Activated CD4-positive, alpha-beta T cell treated with anti-CD3 and anti-CD28 coated beads, Interleukin-2, amount 10 ng/mL, durations not matched to agents 7 days and 5 days (primary cell): Measurements from ENCODE around the gene FIGNL1. TPM values are rescaled to one million over a fixed set of nuclear protein-coding genes. Genes with fewer than 3 reads are reported as not detected.
A peak's percentile ranks its signal among the peaks of the same experiment; 100 is the strongest.

ENCODE experiments used
- CTCF ChIA-PET: fragments of 350-600 bp; sonication (Branson Sonifier 250); formaldehyde crosslinking; loops from one replicate; lab custom pipeline; 2021; ENCODE audit warnings: antibody characterized with exemption; lab: Charles Lee
- POLR2A ChIA-PET: fragments of 350-600 bp; sonication (Branson Sonifier 250); formaldehyde crosslinking; loops from one replicate; lab custom pipeline; 2021; ENCODE audit warnings: antibody characterized with exemption; lab: Charles Lee
- DNase-seq: peaks from one replicate; pipeline ENCODE4 v3.0.0-alpha.2; 2020
- H3K27ac Mint-ChIP-seq: one replicate; pipeline ENCODE4 v1.8.0; 2021; ENCODE audit warnings: mild to moderate bottlenecking, moderate library complexity, mixed read lengths
- H3K27me3 Mint-ChIP-seq: one replicate; pipeline ENCODE4 v1.8.0; 2021; ENCODE audit warnings: mixed read lengths
- H3K36me3 Mint-ChIP-seq: one replicate; pipeline ENCODE4 v1.8.0; 2021; ENCODE audit warnings: low read depth, mixed read lengths
- H3K4me1 Mint-ChIP-seq: one replicate; pipeline ENCODE4 v1.8.0; 2021; ENCODE audit warnings: mixed read lengths
- H3K4me3 Mint-ChIP-seq: one replicate; pipeline ENCODE4 v1.8.0; 2021; ENCODE audit warnings: mild to moderate bottlenecking, moderate library complexity, mixed read lengths
- H3K9me3 Mint-ChIP-seq: one replicate; pipeline ENCODE4 v1.8.0; 2021; ENCODE audit warnings: mixed read lengths
- total RNA-seq, 2 experiments: library from RNA; stranded (reverse); gene quantifications; one replicate each; pipeline ENCODE4 v1.2.3, GENCODE V29; 2021

Gene FIGNL1
- total RNA-seq, 2 experiments from 2014 or later, result 34.8 to 37.4 TPM

- ChIA-PET CTCF (interaction anchor here (0.7 to 2.5 kb wide), 23 partner anchors 9 to 742 kb away, joined by 3 to 16 read pairs (median 5); partner anchors contain the start of genes FIGNL1 and ZPBP), POLR2A (no interaction called here)
- H3K9me3 Mint-ChIP-seq, result no peaks in the 10 kb centered on the region
- H3K4me1 Mint-ChIP-seq, result peaks cover 30% of the 10 kb centered on the region
- no peak for DNase-seq
- H3K36me3 Mint-ChIP-seq, result no peaks in the 10 kb centered on the region
- H3K27me3 Mint-ChIP-seq, result no peaks in the 10 kb centered on the region
- H3K27ac Mint-ChIP-seq, result no peak overlapping the region
- no peak overlapping the region for H3K4me3 Mint-ChIP-seq
Measured at GRCh38 chr7:50418526-50419290, 31.4 kb downstream of the FIGNL1 start.

- no peak overlapping the region for H3K27ac Mint-ChIP-seq
- no peak overlapping the region for H3K4me3 Mint-ChIP-seq
- peak; percentile 85 for DNase-seq
- POLR2A ChIA-PET, result no interaction called here
- H3K36me3 Mint-ChIP-seq, result no peaks in the 10 kb centered on the region
- no peaks in the 10 kb centered on the region for H3K27me3 Mint-ChIP-seq
- CTCF ChIA-PET, result interaction anchor here (0.7 to 2.5 kb wide), 26 partner anchors 9 to 743 kb away, joined by 3 to 16 read pairs (median 4); partner anchors contain the start of genes FIGNL1 and ZPBP
- no peaks in the 10 kb centered on the region for H3K9me3 Mint-ChIP-seq
- H3K4me1 Mint-ChIP-seq, result peaks cover 30% of the 10 kb centered on the region
Measured at GRCh38 chr7:50418086-50418515, 32.0 kb downstream of the FIGNL1 start.

- Mint-ChIP-seq H3K4me1 (peaks cover 35% of the 10 kb centered on the region), H3K9me3 (no peaks in the 10 kb centered on the region), H3K4me3 (peak overlapping the region; percentile 60), H3K27ac (peak overlapping the region; percentile 76), H3K36me3 (no peaks in the 10 kb centered on the region), H3K27me3 (no peaks in the 10 kb centered on the region)
- ChIA-PET POLR2A (no interaction called here), CTCF (interaction anchor here (1.0 to 2.4 kb wide), 5 partner anchors 19 to 324 kb away, joined by 3 to 8 read pairs (median 6); no protein-coding TSS in a partner anchor)
- DNase-seq, result no peak
Measured at GRCh38 chr7:50416527-50417182, 33.5 kb downstream of the FIGNL1 start.

GRCh38 chr7:50415844-50416364 is 34.2 kb downstream of the FIGNL1 start:
- peak overlapping the region; percentile 76 for H3K27ac Mint-ChIP-seq

GRCh38 chr7:50413561-50413960 is 36.6 kb downstream of the FIGNL1 start:
- Mint-ChIP-seq H3K36me3 (no peaks in the 10 kb centered on the region), H3K27me3 (no peaks in the 10 kb centered on the region), H3K4me1 (peaks cover 52% of the 10 kb centered on the region), H3K9me3 (no peaks in the 10 kb centered on the region), H3K27ac (no peak overlapping the region), H3K4me3 (no peak overlapping the region)
- ChIA-PET POLR2A (no interaction called here), CTCF (interaction anchor here (0.9 kb wide), 1 partner anchor 208 kb away, joined by 4 read pairs; no protein-coding TSS in a partner anchor)
- no peak for DNase-seq

More at GRCh38 chr7:50415844-50416364, 34.2 kb downstream of the FIGNL1 start:
- Mint-ChIP-seq H3K4me3 (peak overlapping the region; percentile 60), H3K9me3 (no peaks in the 10 kb centered on the region), H3K36me3 (no peaks in the 10 kb centered on the region), H3K27me3 (no peaks in the 10 kb centered on the region), H3K4me1 (peaks cover 35% of the 10 kb centered on the region)
- DNase-seq, result peak; percentile 20
- ChIA-PET POLR2A (no interaction called here), CTCF (interaction anchor here (1.0 to 1.6 kb wide), 3 partner anchors 9 to 323 kb away, joined by 3 to 6 read pairs (median 3); no protein-coding TSS in a partner anchor)

GRCh38 chr7:50412973-50413372 is 37.2 kb downstream of the FIGNL1 start:
- ChIA-PET POLR2A (no interaction called here), CTCF (interaction anchor here (1.0 to 1.8 kb wide), 2 partner anchors 9 to 10 kb away, joined by 3 read pairs; no protein-coding TSS in a partner anchor)
- no peaks in the 10 kb centered on the region for H3K27me3 Mint-ChIP-seq
- DNase-seq, result no peak
- H3K9me3 Mint-ChIP-seq, result no peaks in the 10 kb centered on the region
- no peaks in the 10 kb centered on the region for H3K36me3 Mint-ChIP-seq
- H3K4me3 Mint-ChIP-seq, result no peak overlapping the region
- H3K4me1 Mint-ChIP-seq, result peaks cover 55% of the 10 kb centered on the region
- peak overlapping the region; percentile 11 for H3K27ac Mint-ChIP-seq

- Mint-ChIP-seq H3K27me3 (no peaks in the 10 kb centered on the region), H3K4me3 (no peak overlapping the region), H3K27ac (peak overlapping the region; percentile 33), H3K9me3 (no peaks in the 10 kb centered on the region), H3K36me3 (peaks cover 1% of the 10 kb centered on the region), H3K4me1 (peaks cover 49% of the 10 kb centered on the region)
- POLR2A ChIA-PET, result interaction anchor here (0.6 kb wide), 1 partner anchor 9 kb away, joined by 3 read pairs; no protein-coding TSS in a partner anchor
- DNase-seq, result no peak
- CTCF ChIA-PET, result interaction anchor here (0.6 to 1.8 kb wide), 3 partner anchors 9 to 221 kb away, joined by 3 read pairs; no protein-coding TSS in a partner anchor
Measured at GRCh38 chr7:50411332-50411731, 38.8 kb downstream of the FIGNL1 start.

GRCh38 chr7:50409856-50410745 is 40.0 kb downstream of the FIGNL1 start:
- no peak for DNase-seq
- H3K27ac Mint-ChIP-seq, result peak overlapping the region; percentile 43
- peaks cover 45% of the 10 kb centered on the region for H3K4me1 Mint-ChIP-seq
- CTCF ChIA-PET, result interaction anchor here (0.8 kb wide), 1 partner anchor 12 kb away, joined by 3 read pairs; no protein-coding TSS in a partner anchor
- H3K9me3 Mint-ChIP-seq, result no peaks in the 10 kb centered on the region
- H3K27me3 Mint-ChIP-seq, result no peaks in the 10 kb centered on the region
- H3K4me3 Mint-ChIP-seq, result no peak overlapping the region
- H3K36me3 Mint-ChIP-seq, result peaks cover 8% of the 10 kb centered on the region
- POLR2A ChIA-PET, result no interaction called here

- POLR2A ChIA-PET, result no interaction called here
- no peaks in the 10 kb centered on the region for H3K27me3 Mint-ChIP-seq
- peaks cover 53% of the 10 kb centered on the region for H3K4me1 Mint-ChIP-seq
- H3K4me3 Mint-ChIP-seq, result no peak overlapping the region
- no peaks in the 10 kb centered on the region for H3K9me3 Mint-ChIP-seq
- H3K36me3 Mint-ChIP-seq, result peaks cover 39% of the 10 kb centered on the region
- CTCF ChIA-PET, result interaction anchor here (1.4 to 2.3 kb wide), 3 partner anchors 11 to 38 kb away, joined by 4 to 12 read pairs (median 6); no protein-coding TSS in a partner anchor
- peak overlapping the region; percentile 44 for H3K27ac Mint-ChIP-seq
- DNase-seq, result no peak
Measured at GRCh38 chr7:50406935-50407334, 43.2 kb downstream of the FIGNL1 start.

GRCh38 chr7:50405221-50405620 is 44.9 kb downstream of the FIGNL1 start:
- DNase-seq, result no peak
- CTCF ChIA-PET, result interaction anchor here (0.9 kb wide), 1 partner anchor 13 kb away, joined by 3 read pairs; no protein-coding TSS in a partner anchor
- Mint-ChIP-seq H3K36me3 (peaks cover 57% of the 10 kb centered on the region), H3K4me3 (no peak overlapping the region), H3K9me3 (no peaks in the 10 kb centered on the region), H3K27me3 (no peaks in the 10 kb centered on the region), H3K4me1 (peaks cover 62% of the 10 kb centered on the region), H3K27ac (peak overlapping the region; percentile 47)
- POLR2A ChIA-PET, result no interaction called here

GRCh38 chr7:50404392-50404791 is 45.8 kb downstream of the FIGNL1 start:
- Mint-ChIP-seq H3K27me3 (no peaks in the 10 kb centered on the region), H3K4me3 (no peak overlapping the region), H3K36me3 (peaks cover 65% of the 10 kb centered on the region), H3K27ac (no peak overlapping the region), H3K9me3 (no peaks in the 10 kb centered on the region), H3K4me1 (peaks cover 54% of the 10 kb centered on the region)
- CTCF ChIA-PET, result no interaction called here
- DNase-seq, result no peak
- POLR2A ChIA-PET, result no interaction called here
